Mesothelial cell of epicardium (in vitro differentiated cells): ENCODE measurements around the gene ADGRG7. TPM values are rescaled to one million over a fixed set of nuclear protein-coding genes. Genes with fewer than 3 reads are reported as not detected.
A peak's percentile ranks its signal among the peaks of the same experiment; 100 is the strongest.
"Not testable (repeated sequence)": the region's sequence is repeated elsewhere in the genome, so short reads cannot be mapped to it uniquely, and the experiment has no call there.

Source experiments
- DNase-seq, 2 experiments: peaks; one replicate each; pipeline ENCODE4 v3.0.0; 2021; ENCODE audit warnings: low spot score in 2 of 2; ENCODE audit not compliant: unreplicated experiment in 2 of 2
- H3K27ac Mint-ChIP-seq: 2 replicates; pipeline ENCODE4 v1.8.0; 2021; ENCODE audit warnings: mixed read lengths
- H3K27me3 Mint-ChIP-seq: 2 replicates; pipeline ENCODE4 v1.8.0; 2021; ENCODE audit warnings: low read depth, mixed read lengths
- H3K36me3 Mint-ChIP-seq: 2 replicates; pipeline ENCODE4 v1.8.0; 2021; ENCODE audit warnings: mixed read lengths
- H3K4me1 Mint-ChIP-seq: 2 replicates; pipeline ENCODE4 v1.8.0; 2021; ENCODE audit warnings: mixed read lengths
- H3K4me3 Mint-ChIP-seq: 2 replicates; pipeline ENCODE4 v1.8.0; 2021; ENCODE audit warnings: mild to moderate bottlenecking, moderate library complexity, mixed read lengths
- H3K9me3 Mint-ChIP-seq: 2 replicates; pipeline ENCODE4 v1.8.0; 2021; ENCODE audit warnings: mixed read lengths
- total RNA-seq: library from RNA; stranded (reverse); gene quantifications from 3 replicates; pipeline ENCODE4 v1.2.1, GENCODE V29; 2021
- TF ChIP-seq, protein P1 (sequence below): fragments of 200-600 bp; sonication (generic); IDR thresholded peaks from one replicate; pipeline ENCODE4 v1.5.0; 2021; ENCODE audit warnings: antibody characterized with exemption; ENCODE audit not compliant: unreplicated experiment

Gene ADGRG7
- total RNA-seq, 1 donor from 2014 or later: not detected

DNA sequence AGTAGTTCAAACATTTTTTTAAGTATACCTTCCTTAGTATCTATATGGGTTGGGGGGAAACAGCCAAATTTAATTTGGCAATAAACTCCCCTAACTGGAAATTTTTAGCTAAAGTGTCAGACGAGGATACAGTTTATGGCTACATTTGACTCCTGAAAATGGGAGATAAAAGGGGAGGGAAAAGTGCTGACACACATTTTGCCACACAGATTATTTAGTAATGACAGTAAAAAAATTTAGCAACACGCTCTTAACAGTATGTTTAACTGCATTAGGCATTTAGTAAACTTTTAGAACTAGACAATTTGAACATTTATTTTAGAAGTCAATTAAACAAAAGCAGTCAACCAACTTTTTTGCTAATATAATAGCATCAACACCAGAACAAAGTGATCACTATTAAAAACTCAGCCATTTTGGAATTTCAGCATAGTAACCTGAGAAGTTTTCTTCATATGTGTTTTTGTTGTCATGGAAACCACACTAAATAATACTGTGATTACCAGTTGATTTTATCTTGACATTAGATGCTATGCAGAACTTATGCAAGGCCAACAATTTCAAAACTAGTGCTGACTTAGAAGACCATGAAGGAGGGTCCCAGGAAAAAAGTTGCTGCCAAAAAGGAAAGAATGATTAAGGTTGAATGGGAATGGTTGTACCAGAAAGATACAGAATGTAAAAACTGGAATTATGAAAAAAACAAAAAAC lies 52.9 kb downstream of the ADGRG7 start:
- Mint-ChIP-seq H3K27ac (peak overlapping the region; percentile 91), H3K27me3 (no peaks in the 10 kb centered on the region), H3K36me3 (no peaks in the 10 kb centered on the region), H3K4me1 (peaks cover 40% of the 10 kb centered on the region), H3K4me3 (peak overlapping the region; percentile 20), H3K9me3 (no peaks in the 10 kb centered on the region)
- no peak for DNase-seq
- TF ChIP-seq, protein P1, sequence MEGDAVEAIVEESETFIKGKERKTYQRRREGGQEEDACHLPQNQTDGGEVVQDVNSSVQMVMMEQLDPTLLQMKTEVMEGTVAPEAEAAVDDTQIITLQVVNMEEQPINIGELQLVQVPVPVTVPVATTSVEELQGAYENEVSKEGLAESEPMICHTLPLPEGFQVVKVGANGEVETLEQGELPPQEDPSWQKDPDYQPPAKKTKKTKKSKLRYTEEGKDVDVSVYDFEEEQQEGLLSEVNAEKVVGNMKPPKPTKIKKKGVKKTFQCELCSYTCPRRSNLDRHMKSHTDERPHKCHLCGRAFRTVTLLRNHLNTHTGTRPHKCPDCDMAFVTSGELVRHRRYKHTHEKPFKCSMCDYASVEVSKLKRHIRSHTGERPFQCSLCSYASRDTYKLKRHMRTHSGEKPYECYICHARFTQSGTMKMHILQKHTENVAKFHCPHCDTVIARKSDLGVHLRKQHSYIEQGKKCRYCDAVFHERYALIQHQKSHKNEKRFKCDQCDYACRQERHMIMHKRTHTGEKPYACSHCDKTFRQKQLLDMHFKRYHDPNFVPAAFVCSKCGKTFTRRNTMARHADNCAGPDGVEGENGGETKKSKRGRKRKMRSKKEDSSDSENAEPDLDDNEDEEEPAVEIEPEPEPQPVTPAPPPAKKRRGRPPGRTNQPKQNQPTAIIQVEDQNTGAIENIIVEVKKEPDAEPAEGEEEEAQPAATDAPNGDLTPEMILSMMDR: no peak

DNA sequence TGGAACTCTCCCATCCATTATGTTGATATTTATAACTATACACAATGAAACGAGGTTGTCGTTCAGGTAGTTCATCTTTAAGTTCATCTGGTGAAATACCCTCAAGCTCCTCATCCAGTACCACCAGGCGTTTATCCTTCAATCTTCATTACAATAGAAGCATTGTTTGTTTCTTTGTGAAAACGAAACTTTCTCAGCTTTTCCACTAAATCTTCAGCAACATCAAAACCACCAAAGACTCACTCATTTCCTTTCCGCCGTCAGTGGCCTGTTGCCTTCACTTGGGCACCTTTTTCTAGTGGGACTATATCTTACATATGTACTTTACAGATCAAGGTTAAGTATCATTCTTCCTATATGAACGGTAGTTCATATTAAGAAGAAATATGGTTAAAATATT lies 55.8 kb downstream of the ADGRG7 start:
- no peak overlapping the region for H3K4me3 Mint-ChIP-seq
- H3K9me3 Mint-ChIP-seq: peaks cover 15% of the 10 kb centered on the region
- no peaks in the 10 kb centered on the region for H3K27me3 Mint-ChIP-seq
- DNase-seq: no peak
- H3K36me3 Mint-ChIP-seq: no peaks in the 10 kb centered on the region
- TF ChIP-seq, protein P1: no peak
- peak overlapping the region; percentile 85 for H3K27ac Mint-ChIP-seq
- peaks cover 40% of the 10 kb centered on the region for H3K4me1 Mint-ChIP-seq

DNA sequence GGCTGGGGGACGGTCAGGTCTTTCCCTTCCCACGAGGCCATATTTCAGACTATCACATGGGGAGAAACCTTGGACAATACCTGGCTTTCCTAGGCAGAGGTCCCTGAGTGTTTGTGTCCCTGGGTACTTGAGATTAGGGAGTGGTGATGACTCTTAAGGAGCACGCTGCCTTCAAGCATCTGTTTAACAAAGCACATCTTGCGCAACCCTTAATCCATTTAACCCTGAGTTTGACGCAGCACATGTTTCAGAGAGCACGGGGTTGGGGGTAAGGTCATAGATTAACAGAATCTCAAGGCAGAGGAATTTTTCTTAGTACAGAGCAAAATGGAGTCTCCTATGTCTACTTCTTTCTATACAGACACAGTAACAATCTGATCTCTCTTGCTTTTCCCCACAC lies 57.3 kb downstream of the ADGRG7 start:
- H3K27me3 Mint-ChIP-seq, H3K4me3 Mint-ChIP-seq, H3K36me3 Mint-ChIP-seq, H3K27ac Mint-ChIP-seq, DNase-seq: not testable (repeated sequence)
- Mint-ChIP-seq H3K4me1 (peaks cover 38% of the 10 kb centered on the region), H3K9me3 (peaks cover 29% of the 10 kb centered on the region)

DNA sequence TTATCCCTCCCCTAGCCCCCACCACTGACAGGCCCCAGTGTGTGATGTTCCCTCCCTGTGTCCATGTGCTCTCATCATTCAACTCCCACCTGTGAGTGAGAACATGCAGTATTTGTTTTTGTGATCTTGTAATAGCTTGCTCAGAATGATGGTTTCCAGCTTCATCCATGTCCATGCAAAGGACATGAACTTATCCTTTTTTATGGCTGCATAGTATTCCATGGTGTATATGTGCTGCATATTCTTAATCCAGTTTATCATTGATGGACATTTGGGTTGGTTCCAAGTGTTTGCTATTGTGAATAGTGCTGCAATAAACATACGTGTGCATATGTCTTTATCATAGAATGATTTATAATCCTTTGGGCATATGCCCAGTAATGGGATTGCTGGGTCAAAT lies 57.9 kb downstream of the ADGRG7 start:
- H3K36me3 Mint-ChIP-seq, H3K4me3 Mint-ChIP-seq, H3K27ac Mint-ChIP-seq, DNase-seq, H3K27me3 Mint-ChIP-seq: not testable (repeated sequence)
- Mint-ChIP-seq H3K9me3 (peaks cover 32% of the 10 kb centered on the region), H3K4me1 (peaks cover 32% of the 10 kb centered on the region)

DNA sequence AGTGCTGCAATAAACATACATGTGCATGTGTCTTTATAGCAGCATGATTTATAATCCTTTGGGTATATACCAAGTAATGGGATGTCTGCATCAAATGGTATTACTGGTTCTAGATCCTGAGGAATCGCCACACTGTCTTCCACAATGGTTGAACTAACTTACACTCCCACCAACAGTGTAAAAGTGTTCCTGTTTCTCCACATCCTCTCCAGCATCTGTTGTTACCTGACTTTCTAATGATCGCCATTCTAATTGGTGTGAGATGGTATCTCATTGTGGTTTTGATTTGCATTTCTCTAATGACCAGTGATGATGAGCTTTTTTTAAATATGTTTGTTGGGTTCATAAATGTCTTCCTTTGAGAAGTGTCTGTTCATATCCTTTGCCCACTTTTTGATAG lies 61.6 kb downstream of the ADGRG7 start:
- not testable (repeated sequence) for H3K27ac Mint-ChIP-seq, H3K4me1 Mint-ChIP-seq, DNase-seq, H3K27me3 Mint-ChIP-seq, H3K4me3 Mint-ChIP-seq, H3K36me3 Mint-ChIP-seq
- H3K9me3 Mint-ChIP-seq: peaks cover 56% of the 10 kb centered on the region

DNA sequence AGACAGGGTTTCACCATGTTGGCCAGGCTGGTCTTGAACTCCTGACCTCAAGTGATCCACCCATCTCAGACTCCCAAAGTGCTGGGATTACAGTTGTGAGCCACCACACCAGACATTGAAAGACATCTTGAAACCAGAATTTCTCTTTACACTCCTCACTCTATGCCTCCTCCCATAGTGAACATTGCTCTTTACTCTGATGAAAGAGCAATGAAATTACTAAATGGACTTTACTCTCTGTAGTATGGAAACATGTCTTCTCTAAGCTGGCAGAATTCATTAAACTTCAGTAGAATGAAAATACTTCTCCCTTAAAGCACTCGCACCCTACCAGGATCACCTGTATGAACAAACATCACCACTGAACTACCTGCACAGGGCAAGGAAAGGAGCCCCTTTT lies 72.1 kb downstream of the ADGRG7 start:
- H3K4me1 Mint-ChIP-seq: no peaks in the 10 kb centered on the region
- no peaks in the 10 kb centered on the region for H3K36me3 Mint-ChIP-seq
- H3K4me3 Mint-ChIP-seq: no peak overlapping the region
- no peak overlapping the region for H3K27ac Mint-ChIP-seq
- H3K9me3 Mint-ChIP-seq: peaks cover 21% of the 10 kb centered on the region
- no peak for DNase-seq
- TF ChIP-seq, protein P1: no peak
- no peaks in the 10 kb centered on the region for H3K27me3 Mint-ChIP-seq

DNA sequence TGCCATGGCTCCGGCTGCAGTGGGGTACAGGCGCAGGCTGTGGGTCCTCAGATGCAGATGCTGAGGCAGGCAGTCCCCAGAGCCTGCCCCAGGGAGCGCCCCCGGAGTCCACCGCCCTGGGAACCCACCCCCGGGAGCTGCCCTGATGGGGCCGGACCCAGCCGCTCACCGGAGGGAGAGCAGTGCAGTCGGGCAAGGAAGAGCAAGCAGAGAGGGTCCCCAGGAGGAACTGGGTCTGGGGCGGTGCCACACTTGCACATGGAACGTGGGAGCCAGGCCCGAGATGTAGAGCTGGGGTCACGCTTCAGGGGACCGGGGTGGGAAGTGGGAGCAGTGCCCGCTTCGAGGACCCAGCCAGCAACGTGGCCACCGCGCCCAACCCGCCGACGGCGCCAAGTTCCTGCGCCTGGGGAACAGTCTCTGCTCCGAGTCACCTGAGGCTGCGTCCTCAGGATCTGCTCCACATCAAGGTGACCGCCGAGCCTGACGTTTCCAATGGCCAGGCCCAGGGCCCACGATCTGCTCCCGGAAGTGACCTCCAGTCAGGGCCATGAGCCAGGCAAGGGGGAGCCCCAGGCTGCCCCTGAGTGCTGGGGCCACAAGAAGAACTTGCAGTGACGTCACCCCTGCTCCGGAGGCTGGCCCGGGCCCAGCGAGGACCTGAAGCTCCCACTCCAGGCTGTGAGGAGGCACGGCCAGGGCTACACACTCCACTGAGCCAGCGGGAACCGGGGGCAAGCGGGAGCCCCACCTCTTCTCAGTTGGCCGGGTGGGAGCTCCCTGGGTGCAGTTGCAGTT lies 72.9 kb downstream of the ADGRG7 start:
- no peak overlapping the region for H3K4me3 Mint-ChIP-seq
- no peak overlapping the region for H3K27ac Mint-ChIP-seq
- peaks cover 16% of the 10 kb centered on the region for H3K9me3 Mint-ChIP-seq
- no peaks in the 10 kb centered on the region for H3K4me1 Mint-ChIP-seq
- H3K36me3 Mint-ChIP-seq: no peaks in the 10 kb centered on the region
- TF ChIP-seq, protein P1: no peak
- DNase-seq: no peak
- H3K27me3 Mint-ChIP-seq: no peaks in the 10 kb centered on the region
